ENCODE data around the gene NTNG1. TPM values are rescaled to one million over a fixed set of nuclear protein-coding genes. Genes with fewer than 3 reads are reported as not detected.

NTNG1 gene
- total and polyA plus RNA-seq, 2 of the 13 experiments (the other 11 are each of a cell fraction or from before 2014, with no cell fraction given), result not detected

- TF ChIP-seq ONECUT2 (CRISPR knock-in tag; IDR thresholded peaks at IDR 0.05), result no peak
Observed at GRCh38 chr1:107339775-107340174, 198.9 kb downstream of the NTNG1 start (continued).

DNA sequence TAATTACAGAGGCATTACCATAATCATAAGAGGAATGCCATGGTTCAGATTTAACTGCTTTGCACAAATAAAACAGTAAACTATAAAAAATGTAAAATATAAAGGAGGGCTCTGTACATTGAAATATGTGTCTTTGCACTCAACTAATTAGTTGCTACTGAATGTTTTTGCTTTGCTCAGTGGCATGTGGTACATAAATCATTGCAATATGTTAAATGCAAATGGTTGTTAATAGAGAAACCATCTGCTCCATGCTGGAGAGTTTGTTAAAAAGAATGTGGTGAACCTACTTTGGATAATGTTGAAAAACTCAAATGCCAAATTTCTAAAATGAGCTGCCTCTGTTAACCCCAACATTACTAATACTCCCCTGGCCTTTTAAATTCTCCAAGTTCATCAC lies 201.5 kb downstream of the NTNG1 start:
- H2AFZ ChIP-seq (ENCODE audit: low read length), result no peak overlapping the region
- POLR2A ChIA-PET, result no interaction called here
- in situ Hi-C loops (cut with HindIII; ENCODE audit: extremely low pct_ligation_motif_present, low pct_unique_long_range_greater_than_20kb) (no loop called here), intact Hi-C loops (cut with micrococcal nuclease; ENCODE audit: unreplicated experiment) (no loop called here)
- H3K4me3 ChIP-seq (replicated peaks in 1 of 3; ENCODE audit: insufficient read depth in 1 of 3, low read depth in 2 of 3, low read length in 3 of 3), result no peak overlapping the region
- no peaks in the 10 kb centered on the region for H3K79me2 ChIP-seq (ENCODE audit: insufficient read depth, low read length)
- no peak overlapping the region for H3K9ac ChIP-seq (ENCODE audit: insufficient read depth, low read depth, low read length)
- H3K27ac ChIP-seq (ENCODE audit: extremely low read length, insufficient read depth, low read length), result no peak overlapping the region
- FAIRE-seq (no peak), DNase-seq (ENCODE audit: low spot score) (no peak), ATAC-seq (no peak)
- H3K36me3 ChIP-seq (replicated peaks in 1 of 2; ENCODE audit: control insufficient read depth in 1 of 2, insufficient read depth in 2 of 2, low read length in 2 of 2), result no peaks in the 10 kb centered on the region
- CTCF ChIA-PET (ENCODE audit: low intra/inter-chr PET ratio, low total read pairs), result no interaction called here
- no peak overlapping the region for H3K4me2 ChIP-seq (ENCODE audit: low read depth, low read length)
- no TSS peak for BruUV-seq (replicated peaks)
- H3K4me1 ChIP-seq (ENCODE audit: insufficient read depth, low read length), result no peaks in the 10 kb centered on the region
- H4K20me1 ChIP-seq (ENCODE audit: insufficient read depth, low read length), result no peaks in the 10 kb centered on the region
- no peaks in the 10 kb centered on the region for H3K27me3 ChIP-seq (ENCODE audit: control insufficient read depth in 1 of 2, insufficient read depth in 2 of 2, low read length in 2 of 2)
- H3K9me3 ChIP-seq (ENCODE audit: low read length), result no peaks in the 10 kb centered on the region
- TF ChIP-seq, protein P1, sequence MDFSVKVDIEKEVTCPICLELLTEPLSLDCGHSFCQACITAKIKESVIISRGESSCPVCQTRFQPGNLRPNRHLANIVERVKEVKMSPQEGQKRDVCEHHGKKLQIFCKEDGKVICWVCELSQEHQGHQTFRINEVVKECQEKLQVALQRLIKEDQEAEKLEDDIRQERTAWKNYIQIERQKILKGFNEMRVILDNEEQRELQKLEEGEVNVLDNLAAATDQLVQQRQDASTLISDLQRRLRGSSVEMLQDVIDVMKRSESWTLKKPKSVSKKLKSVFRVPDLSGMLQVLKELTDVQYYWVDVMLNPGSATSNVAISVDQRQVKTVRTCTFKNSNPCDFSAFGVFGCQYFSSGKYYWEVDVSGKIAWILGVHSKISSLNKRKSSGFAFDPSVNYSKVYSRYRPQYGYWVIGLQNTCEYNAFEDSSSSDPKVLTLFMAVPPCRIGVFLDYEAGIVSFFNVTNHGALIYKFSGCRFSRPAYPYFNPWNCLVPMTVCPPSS (IDR thresholded peaks at IDR 0.05), result no peak
- TF ChIP-seq TERF1 (CRISPR knock-in tag; IDR thresholded peaks at IDR 0.05) (no peak), ZBTB43 (CRISPR knock-in tag; conservative IDR thresholded peaks at IDR 0.05) (no peak), ZNF281 (CRISPR knock-in tag; IDR thresholded peaks at IDR 0.05; ENCODE audit: borderline replicate concordance) (no peak), ZNF550 (CRISPR knock-in tag; IDR thresholded peaks at IDR 0.05; ENCODE audit: borderline replicate concordance) (no peak), ZNF207 (IDR thresholded peaks at IDR 0.05; ENCODE audit: borderline replicate concordance) (no peak), ZKSCAN8 (CRISPR knock-in tag; IDR thresholded peaks at IDR 0.05; ENCODE audit: borderline replicate concordance) (no peak), ZNF687 (CRISPR knock-in tag; IDR thresholded peaks at IDR 0.05) (no peak), ZNF674 (CRISPR knock-in tag; IDR thresholded peaks at IDR 0.05; ENCODE audit: low read depth) (no peak), HNF4A (CRISPR knock-in tag; IDR thresholded peaks at IDR 0.05) (no peak), HES4 (CRISPR knock-in tag; IDR thresholded peaks at IDR 0.05; ENCODE audit: borderline replicate concordance) (no peak), SMARCC2 (IDR thresholded peaks at IDR 0.05) (no peak)
